PC-3 (cell line): Measurements from ENCODE around the gene RANBP3. TPM values are rescaled to one million over a fixed set of nuclear protein-coding genes. Genes with fewer than 3 reads are reported as not detected.

ENCODE experiments used
- ATAC-seq: fragments of 200-7000 bp; cut with Tn5 transposase; 2 replicates; pipeline ENCODE4 v1.9.1; 2020; ENCODE audit warnings: mild to moderate bottlenecking, moderate library complexity
- BruUV-seq: library from RNA; stranded (reverse); fragments of 400-500 nt; replicated peaks from 2 replicates; lab custom pipeline; 2021; lab: Mats Ljungman, UMichigan
- CTCF ChIA-PET: fragments of 300-600 bp; sonication (Branson Sonifier 250); formaldehyde crosslinking; loops from one replicate; lab custom pipeline; 2022; ENCODE audit warnings: antibody characterized with exemption; lab: Charles Lee
- POLR2A ChIA-PET: fragments of 300-600 bp; sonication (Branson Sonifier 250); formaldehyde crosslinking; loops from one replicate; lab custom pipeline; 2022; ENCODE audit warnings: antibody characterized with exemption; ENCODE audit not compliant: unreplicated experiment; lab: Charles Lee
- DNase-seq: peaks from one replicate; pipeline ENCODE4 v3.0.0-alpha.2; 2015
- H2AFZ ChIP-seq: fragments of 300-600 bp; sonication (generic); 2 replicates; pipeline ENCODE4 v1.6.0; 2016; ENCODE audit warnings: antibody characterized with exemption, low read length
- H3F3A ChIP-seq: fragments of 300-600 bp; sonication (generic); one replicate; pipeline ENCODE4 v1.6.0; 2017; ENCODE audit warnings: antibody characterized with exemption, low read length, control low read depth, mild to moderate bottlenecking; ENCODE audit not compliant: unreplicated experiment
- H3K27ac ChIP-seq: fragments of 300-600 bp; sonication (generic); 2 replicates; pipeline ENCODE4 v1.5.1; 2016; ENCODE audit warnings: mild to moderate bottlenecking, low read length
- H3K27me3 ChIP-seq: fragments of 300-600 bp; sonication (generic); 2 replicates; pipeline ENCODE4 v1.6.1; 2016; ENCODE audit warnings: low read length, mixed read lengths
- H3K36me3 ChIP-seq: fragments of 300-600 bp; sonication (generic); 2 replicates; pipeline ENCODE4 v1.6.1; 2016; ENCODE audit warnings: low read depth, mixed run types, low read length, mixed read lengths
- H3K4me1 ChIP-seq: fragments of 300-600 bp; sonication (generic); 2 replicates; pipeline ENCODE4 v1.5.1; 2016; ENCODE audit warnings: low read length; ENCODE audit not compliant: insufficient read depth
- H3K4me2 ChIP-seq: fragments of 300-600 bp; sonication (generic); 2 replicates; pipeline ENCODE4 v1.6.0; 2016; ENCODE audit warnings: low read length
- H3K4me3 ChIP-seq: fragments of 300-600 bp; sonication (generic); 2 replicates; pipeline ENCODE4 v1.5.1; 2016; ENCODE audit warnings: mild to moderate bottlenecking, low read length, mixed read lengths
- H3K79me2 ChIP-seq: fragments of 300-600 bp; sonication (generic); 2 replicates; pipeline ENCODE4 v1.6.1; 2017; ENCODE audit warnings: low read length, mixed read lengths
- H3K9ac ChIP-seq: fragments of 300-600 bp; sonication (generic); 2 replicates; pipeline ENCODE4 v1.6.0; 2016; ENCODE audit warnings: mild to moderate bottlenecking, low read length
- H3K9me2 ChIP-seq: fragments of 300-600 bp; sonication (generic); replicated peaks from 2 replicates; pipeline ENCODE4 v1.6.1; 2016; ENCODE audit warnings: mixed run types, low read length, mixed read lengths
- H3K9me3 ChIP-seq: fragments of 300-600 bp; sonication (generic); 2 replicates; pipeline ENCODE4 v1.6.1; 2016; ENCODE audit warnings: low read length, mixed read lengths
- H4K20me1 ChIP-seq: fragments of 300-600 bp; sonication (generic); 2 replicates; pipeline ENCODE4 v1.6.1; 2016; ENCODE audit warnings: low read length, mixed read lengths
- CTCF ChIP-seq: fragments of 300-600 bp; sonication (generic); conservative IDR thresholded peaks from 2 replicates; pipeline ENCODE4 v1.5.1; 2017; ENCODE audit warnings: antibody characterized with exemption, low read depth, mild to moderate bottlenecking, low read length
- EZH2 ChIP-seq: fragments of 300-600 bp; sonication (generic); IDR thresholded peaks from one replicate; pipeline ENCODE4 v1.6.1; 2017; ENCODE audit warnings: antibody characterized with exemption, mild to moderate bottlenecking, low read length; ENCODE audit not compliant: unreplicated experiment
- EZH2phosphoT487 ChIP-seq: fragments of 300-600 bp; sonication (generic); IDR thresholded peaks from 2 replicates; pipeline ENCODE4 v1.6.1; 2018; ENCODE audit warnings: mild to moderate bottlenecking, antibody characterized with exemption, low read length, borderline replicate concordance
- intact Hi-C: fragments of 100-400 bp; cut with micrococcal nuclease; formaldehyde crosslinking; loops from 2 replicates; pipeline ENCODE4 v1.9.0; 2023
- total RNA-seq: library from RNA; depleted of rRNA; stranded (reverse); fragments of >200 nt; gene quantifications from 2 replicates; pipeline ENCODE4 v1.2.3, GENCODE V29; 2014

Gene RANBP3
- total RNA-seq, 1 experiment from 2014 or later, result 114 TPM

DNA sequence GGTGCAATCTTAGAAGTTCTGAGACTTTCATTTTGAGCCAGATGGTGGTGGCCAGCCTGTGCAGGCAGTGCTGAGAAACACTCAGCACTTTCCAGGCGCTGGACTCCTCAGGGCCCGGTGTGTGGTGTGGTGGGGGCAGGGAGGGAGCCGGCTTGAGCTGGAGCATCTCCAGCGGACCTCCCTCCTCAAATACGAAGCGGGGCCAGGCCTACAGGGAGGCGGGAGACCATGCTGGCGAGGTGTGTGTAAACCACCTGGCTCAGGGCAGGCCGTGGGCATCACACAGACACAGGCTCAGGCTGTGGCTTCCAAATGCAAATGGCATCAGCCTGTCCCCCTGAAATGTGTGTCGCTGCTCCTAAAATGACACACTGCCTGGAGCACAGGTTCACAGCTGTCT lies 33.3 kb upstream of the RANBP3 start:
- Histone ChIP-seq H4K20me1 (no peaks in the 10 kb centered on the region), H3K27ac (no peak overlapping the region), H3K9me3 (no peaks in the 10 kb centered on the region), H3K4me1 (no peaks in the 10 kb centered on the region), H3K27me3 (no peaks in the 10 kb centered on the region), H3K36me3 (no peaks in the 10 kb centered on the region), H2AFZ (no peak overlapping the region), H3K9me2 (no peaks in the 10 kb centered on the region), H3F3A (no peaks in the 10 kb centered on the region), H3K79me2 (no peaks in the 10 kb centered on the region), H3K4me2 (no peak overlapping the region), H3K9ac (no peak overlapping the region), H3K4me3 (no peak overlapping the region)
- ATAC-seq (no peak), DNase-seq (no peak)
- ChIA-PET POLR2A (no interaction called here), CTCF (no interaction called here)
- no peak for TF ChIP-seq EZH2phosphoT487
- no peak for TF ChIP-seq CTCF
- no peak for TF ChIP-seq EZH2
- intact Hi-C loops, result no loop called here
- BruUV-seq, result no TSS peak

- POLR2A ChIA-PET, result no interaction called here
- intact Hi-C loops, result no loop called here
These were observed 32.2 kb upstream of the RANBP3 start for GRCh38 chr19:6010107-6010506.

GRCh38 chr19:6007866-6008265 lies 29.9 kb upstream of the RANBP3 start:
- DNase-seq (no peak), ATAC-seq (no peak)
- ChIA-PET CTCF (no interaction called here), POLR2A (no interaction called here)
- Histone ChIP-seq H3F3A (no peaks in the 10 kb centered on the region), H3K9ac (no peak overlapping the region), H3K9me3 (no peaks in the 10 kb centered on the region), H3K4me1 (no peaks in the 10 kb centered on the region), H4K20me1 (no peaks in the 10 kb centered on the region), H3K9me2 (no peaks in the 10 kb centered on the region), H3K36me3 (no peaks in the 10 kb centered on the region), H3K27ac (no peak overlapping the region), H3K4me3 (no peak overlapping the region), H3K4me2 (no peak overlapping the region), H2AFZ (no peak overlapping the region), H3K79me2 (no peaks in the 10 kb centered on the region), H3K27me3 (no peaks in the 10 kb centered on the region)
- TF ChIP-seq EZH2, result no peak
- TF ChIP-seq EZH2phosphoT487, result no peak
- TF ChIP-seq CTCF, result no peak
- BruUV-seq, result no TSS peak
- intact Hi-C loops, result no loop called here

More at GRCh38 chr19:6010107-6010506, 32.2 kb upstream of the RANBP3 start:
- Histone ChIP-seq H3K4me2 (no peak overlapping the region), H3K9me2 (no peaks in the 10 kb centered on the region), H3K9ac (no peak overlapping the region), H3K36me3 (no peaks in the 10 kb centered on the region), H3K4me3 (no peak overlapping the region), H3K9me3 (no peaks in the 10 kb centered on the region), H2AFZ (no peak overlapping the region), H3K27me3 (no peaks in the 10 kb centered on the region), H3K27ac (no peak overlapping the region), H3K4me1 (no peaks in the 10 kb centered on the region), H3F3A (no peaks in the 10 kb centered on the region), H4K20me1 (no peaks in the 10 kb centered on the region), H3K79me2 (no peaks in the 10 kb centered on the region)
- BruUV-seq, result no TSS peak
- DNase-seq (no peak), ATAC-seq (no peak)
- CTCF ChIA-PET, result no interaction called here
- TF ChIP-seq EZH2phosphoT487, result no peak
- TF ChIP-seq EZH2, result no peak
- no peak for TF ChIP-seq CTCF
